Skeletal muscle cell (primary cell): ENCODE data around the gene PDSS2.
"Not testable (repeated sequence)": the region's sequence is repeated elsewhere in the genome, so short reads cannot be mapped to it uniquely, and the experiment has no call there.

Experiments used
- DNase-seq: peaks from one replicate; pipeline ENCODE4 v3.0.0-alpha.2; 2010; ENCODE audit warnings: low read depth
- H3K4me3 ChIP-seq: 2 replicates; pipeline ENCODE4 v1.5.1; 2011; ENCODE audit warnings: low read depth, mild to moderate bottlenecking, control low read depth, low read length, moderate library complexity

PDSS2 gene

GRCh38 chr6:107479089-107479690 lies 19.8 kb upstream of the PDSS2 start:
- no peak overlapping the region for H3K4me3 ChIP-seq
- no peak for DNase-seq

- H3K4me3 ChIP-seq, DNase-seq: not testable (repeated sequence)
Observed at GRCh38 chr6:107475826-107476225, 16.5 kb upstream of the PDSS2 start.

DNA sequence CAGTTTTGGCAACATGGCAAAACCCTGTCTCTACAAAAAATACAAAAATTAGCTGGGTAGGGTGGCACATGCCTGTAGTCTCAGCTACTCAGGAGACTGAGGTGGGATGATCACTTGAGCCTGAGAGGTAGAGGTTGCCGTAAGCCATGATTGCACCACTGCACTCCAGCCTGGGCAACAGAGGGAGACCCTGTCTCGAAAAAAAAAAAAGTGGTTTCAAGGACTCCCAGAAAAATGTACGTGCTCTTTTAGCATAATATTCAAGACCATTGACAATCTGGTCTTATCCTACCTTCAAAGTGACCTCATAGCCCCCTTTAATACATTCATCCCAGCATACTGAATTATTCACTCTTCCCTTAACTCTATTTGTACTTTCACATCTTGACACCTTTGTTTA lies 16.0 kb upstream of the PDSS2 start:
- DNase-seq, H3K4me3 ChIP-seq: not testable (repeated sequence)

GRCh38 chr6:107473660-107474059 lies 14.3 kb upstream of the PDSS2 start:
- no peak overlapping the region for H3K4me3 ChIP-seq
- DNase-seq = no peak

DNA sequence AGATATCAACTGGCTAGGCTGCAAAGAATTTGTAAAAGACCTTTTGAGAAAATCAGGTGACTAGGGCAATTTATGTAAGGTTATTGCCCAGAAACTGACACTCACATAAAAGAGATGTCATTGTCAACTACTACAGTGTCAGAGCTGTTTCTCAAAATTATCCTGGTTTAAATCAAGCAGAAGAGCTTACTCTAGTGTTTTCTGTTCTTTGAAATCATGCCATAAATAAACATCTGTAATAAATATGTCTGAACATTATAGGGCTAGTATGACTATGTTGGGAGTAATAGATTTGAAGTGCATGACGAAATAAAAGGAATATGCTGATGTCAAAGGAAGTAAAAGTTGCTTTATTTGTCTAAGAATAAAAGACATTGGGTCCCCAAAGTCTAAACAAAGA lies 11.0 kb upstream of the PDSS2 start:
- no peak overlapping the region for H3K4me3 ChIP-seq

DNA sequence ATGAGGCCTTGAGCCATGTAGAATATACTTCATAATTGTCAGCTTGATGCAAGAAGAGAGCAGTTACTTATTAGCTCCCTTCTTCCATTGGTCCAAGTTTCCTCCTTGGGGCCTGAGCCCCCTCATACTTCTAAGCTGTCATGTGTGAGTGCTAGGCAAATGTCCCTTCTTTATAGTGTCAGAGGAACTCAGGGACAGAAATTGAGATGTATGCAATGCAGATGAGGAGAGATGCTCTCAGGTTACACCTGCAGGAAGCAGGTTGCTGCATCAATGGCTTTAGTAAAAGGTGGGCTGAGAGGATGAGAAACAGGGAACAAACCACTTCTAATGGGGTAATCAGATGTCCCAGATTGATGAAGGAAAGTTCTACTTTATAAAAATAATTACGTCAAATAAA lies 6.7 kb upstream of the PDSS2 start:
- no peak for DNase-seq
- H3K4me3 ChIP-seq = no peak overlapping the region

More for the DNA sequence above, 11.0 kb upstream of the PDSS2 start:
- DNase-seq = no peak

- no peak for DNase-seq
- peak overlapping the region; percentile 83 for H3K4me3 ChIP-seq
Observed at GRCh38 chr6:107460083-107460631, 793 bp upstream of the PDSS2 start.

DNA sequence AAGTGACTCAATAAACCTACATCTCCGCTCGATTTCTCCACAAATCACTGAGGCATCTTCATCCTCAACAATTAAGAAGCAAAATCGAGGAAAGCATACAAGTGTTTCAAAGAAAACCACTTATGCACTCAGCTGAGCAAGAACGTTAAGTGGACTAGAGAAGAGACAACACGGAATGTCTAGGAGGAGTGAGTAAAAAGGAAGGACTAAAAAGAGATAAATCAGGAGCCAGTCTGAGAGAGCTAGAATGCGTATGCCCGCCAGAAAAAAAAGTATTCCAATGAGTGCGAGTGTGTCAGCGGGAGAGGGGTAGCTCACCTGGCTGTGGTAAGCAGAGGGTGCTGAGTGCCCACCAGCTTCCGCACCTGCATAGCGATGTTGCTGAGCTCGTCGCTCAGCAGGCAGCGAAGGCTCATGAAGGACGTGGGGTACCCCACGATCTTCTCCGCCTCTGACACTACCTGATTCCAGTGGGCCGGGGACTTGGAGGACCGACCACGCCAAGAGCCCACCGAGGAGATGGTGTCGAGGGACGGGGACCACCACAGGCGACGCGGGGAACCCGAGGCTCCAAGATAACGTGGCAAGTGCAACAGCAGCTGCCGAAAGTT lies 587 bp downstream of the PDSS2 start:
- H3K4me3 ChIP-seq = peak overlapping the region; percentile 83
- no peak for DNase-seq

DNA sequence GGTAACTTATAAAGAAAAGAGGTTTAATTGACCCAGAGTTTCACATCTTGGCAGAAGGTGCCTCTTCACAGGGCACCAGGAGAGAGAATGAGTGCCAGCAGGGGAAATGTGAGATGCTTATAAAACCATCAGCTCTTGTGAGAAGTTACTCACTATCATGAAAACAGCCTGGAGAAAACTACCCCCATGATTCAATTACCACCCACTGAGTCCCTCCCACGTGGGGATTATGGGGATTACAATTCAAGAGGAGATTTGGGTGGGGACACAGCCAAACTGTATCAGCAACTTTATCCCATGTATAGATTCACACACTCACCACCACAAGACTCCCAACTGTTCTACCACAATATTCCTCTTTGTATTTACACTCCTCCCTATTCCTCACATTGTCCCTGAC lies 10.6 kb downstream of the PDSS2 start:
- DNase-seq = no peak
- no peak overlapping the region for H3K4me3 ChIP-seq

GRCh38 chr6:107447663-107448216 lies 11.6 kb downstream of the PDSS2 start:
- DNase-seq = no peak
- H3K4me3 ChIP-seq = no peak overlapping the region

DNA sequence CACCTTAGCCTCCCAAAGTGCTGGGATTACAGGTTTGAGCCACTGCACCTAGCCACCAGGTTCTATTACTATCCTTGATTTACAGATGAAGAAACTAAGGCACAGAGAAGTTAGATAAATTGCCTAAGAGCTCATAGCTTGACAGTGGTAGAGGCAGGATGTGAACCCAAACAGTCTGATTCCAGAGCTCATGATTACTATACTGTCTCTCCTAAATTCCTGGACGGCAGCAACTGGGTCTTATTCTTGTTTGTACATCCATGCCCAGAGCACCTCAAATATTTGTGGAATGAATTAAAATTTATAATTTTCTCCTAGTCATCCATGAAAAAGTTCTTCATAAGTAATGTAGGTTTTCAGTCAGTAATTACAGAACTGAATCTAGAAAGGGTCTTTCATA lies 15.1 kb downstream of the PDSS2 start:
- no peak overlapping the region for H3K4me3 ChIP-seq
- DNase-seq = no peak

DNA sequence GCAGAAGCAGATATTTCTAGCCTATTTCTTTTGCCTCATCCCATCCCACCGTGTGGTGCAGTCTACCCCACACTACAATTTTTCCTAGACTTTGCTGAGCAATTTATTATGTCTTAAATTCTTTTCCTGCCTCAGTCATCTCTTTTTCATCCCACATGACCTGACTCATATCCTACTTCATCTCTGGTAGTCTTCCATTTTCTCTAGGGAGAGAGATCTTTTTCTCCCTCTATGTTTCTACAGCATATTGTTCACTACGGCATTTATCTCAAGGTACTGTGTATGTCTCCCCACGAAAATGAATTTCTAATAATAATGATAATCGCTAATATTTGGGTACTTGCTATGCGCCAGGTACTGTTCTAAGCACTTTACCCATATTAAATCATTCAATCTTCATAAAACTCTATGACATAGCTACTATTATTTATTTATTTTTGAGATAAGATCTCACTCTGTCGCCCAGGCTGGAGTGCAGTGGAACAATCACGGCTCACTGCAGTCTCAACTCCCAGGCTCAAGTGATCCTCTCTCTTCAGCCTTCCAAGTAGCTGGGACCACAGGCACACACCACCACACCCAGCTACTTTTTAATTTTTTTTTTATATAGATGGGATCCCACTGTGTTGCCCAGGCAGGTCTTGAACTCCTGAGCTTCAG lies 15.6 kb downstream of the PDSS2 start:
- no peak for DNase-seq
- no peak overlapping the region for H3K4me3 ChIP-seq

DNA sequence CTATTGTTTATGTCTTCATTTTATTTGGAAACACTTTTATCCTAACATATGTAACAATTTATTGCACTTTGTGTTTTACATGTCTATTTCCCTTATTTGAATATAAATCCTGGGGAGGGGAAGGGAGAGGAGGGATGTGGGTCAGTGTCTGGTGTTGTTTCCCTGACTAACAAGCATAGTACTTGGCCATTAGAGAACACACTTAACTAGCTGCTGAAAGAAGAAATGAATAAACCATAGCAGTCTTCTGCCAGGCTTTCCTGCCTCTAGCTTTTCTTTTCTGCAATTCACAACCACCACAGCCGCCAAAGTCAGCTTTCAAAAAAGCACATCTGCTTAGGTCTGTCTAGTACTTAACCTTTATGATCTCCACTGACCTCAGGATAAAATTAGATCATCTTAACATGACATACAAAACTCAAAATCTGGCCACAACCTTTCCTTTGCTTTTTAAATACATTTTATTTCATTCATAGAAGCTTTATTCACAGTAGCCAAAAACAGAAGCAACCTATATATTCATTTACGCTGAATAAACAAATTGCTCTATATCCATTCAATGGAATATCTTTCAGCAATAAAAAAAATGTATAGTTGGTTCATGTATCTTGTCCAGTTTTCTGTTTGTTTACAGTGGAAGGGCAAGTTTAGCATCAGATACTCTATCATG lies 16.3 kb downstream of the PDSS2 start:
- H3K4me3 ChIP-seq = no peak overlapping the region
- no peak for DNase-seq

- DNase-seq = no peak
- H3K4me3 ChIP-seq = no peak overlapping the region
Observed at GRCh38 chr6:107441682-107442081, 17.7 kb downstream of the PDSS2 start.

- H3K4me3 ChIP-seq = no peak overlapping the region
- no peak for DNase-seq
Observed at GRCh38 chr6:107440936-107441335, 18.4 kb downstream of the PDSS2 start.

GRCh38 chr6:107439406-107439805 lies 20.0 kb downstream of the PDSS2 start:
- no peak for DNase-seq
- no peak overlapping the region for H3K4me3 ChIP-seq

DNA sequence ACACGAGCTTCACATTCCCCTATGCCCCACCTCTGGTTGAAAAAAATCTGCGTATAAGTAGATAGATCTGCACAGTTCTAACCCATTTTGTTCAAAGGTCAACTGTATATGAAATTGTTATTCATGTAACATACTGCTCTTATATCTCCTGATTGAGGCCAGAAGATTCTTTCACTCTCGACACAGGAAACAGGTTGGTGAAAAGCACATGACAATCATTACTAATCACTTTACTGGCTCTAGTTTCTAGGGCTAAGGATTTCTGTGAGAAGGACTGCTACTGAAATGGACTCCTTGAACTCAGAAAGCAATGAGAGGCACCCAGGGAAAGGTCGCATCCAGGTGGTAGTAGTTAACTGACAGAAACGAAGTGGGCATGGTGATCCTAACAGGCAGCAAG lies 21.7 kb downstream of the PDSS2 start:
- no peak overlapping the region for H3K4me3 ChIP-seq
- DNase-seq = no peak

- H3K4me3 ChIP-seq = no peak overlapping the region
- no peak for DNase-seq
Observed at GRCh38 chr6:107436881-107437280, 22.5 kb downstream of the PDSS2 start.

- DNase-seq = no peak
- H3K4me3 ChIP-seq = no peak overlapping the region
Observed at GRCh38 chr6:107435798-107436197, 23.6 kb downstream of the PDSS2 start.

DNA sequence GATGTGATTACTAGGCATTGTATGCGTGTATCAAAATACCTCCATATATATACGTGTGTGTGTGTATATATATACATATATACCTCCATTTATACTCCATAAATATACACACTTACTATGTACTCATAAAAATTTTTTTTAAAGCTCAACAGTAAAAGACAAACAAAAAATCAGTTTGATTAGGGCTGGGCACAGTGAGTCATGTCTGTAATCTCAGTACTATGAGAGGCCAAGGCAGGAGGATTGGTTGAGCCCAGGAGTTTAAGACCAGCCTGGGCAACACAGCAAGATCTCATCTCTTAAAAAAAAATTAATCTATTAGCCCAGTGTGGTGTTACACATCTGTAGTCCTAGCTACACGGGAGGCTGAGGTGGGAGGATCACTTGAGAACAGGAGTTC lies 24.6 kb downstream of the PDSS2 start:
- DNase-seq = no peak
- H3K4me3 ChIP-seq = no peak overlapping the region
